Stimulated activated CD4-positive, alpha-beta T cell treated with anti-CD3 and anti-CD28 coated beads, Interleukin-2, amount 100 ng/mL, for 4 hours (primary cell): Measurements from ENCODE around the gene CABLES2.

Experiments
- DNase-seq: peaks from one replicate; pipeline ENCODE4 v3.0.0-alpha.2; 2020; ENCODE audit warnings: low read depth

Gene CABLES2

DNA sequence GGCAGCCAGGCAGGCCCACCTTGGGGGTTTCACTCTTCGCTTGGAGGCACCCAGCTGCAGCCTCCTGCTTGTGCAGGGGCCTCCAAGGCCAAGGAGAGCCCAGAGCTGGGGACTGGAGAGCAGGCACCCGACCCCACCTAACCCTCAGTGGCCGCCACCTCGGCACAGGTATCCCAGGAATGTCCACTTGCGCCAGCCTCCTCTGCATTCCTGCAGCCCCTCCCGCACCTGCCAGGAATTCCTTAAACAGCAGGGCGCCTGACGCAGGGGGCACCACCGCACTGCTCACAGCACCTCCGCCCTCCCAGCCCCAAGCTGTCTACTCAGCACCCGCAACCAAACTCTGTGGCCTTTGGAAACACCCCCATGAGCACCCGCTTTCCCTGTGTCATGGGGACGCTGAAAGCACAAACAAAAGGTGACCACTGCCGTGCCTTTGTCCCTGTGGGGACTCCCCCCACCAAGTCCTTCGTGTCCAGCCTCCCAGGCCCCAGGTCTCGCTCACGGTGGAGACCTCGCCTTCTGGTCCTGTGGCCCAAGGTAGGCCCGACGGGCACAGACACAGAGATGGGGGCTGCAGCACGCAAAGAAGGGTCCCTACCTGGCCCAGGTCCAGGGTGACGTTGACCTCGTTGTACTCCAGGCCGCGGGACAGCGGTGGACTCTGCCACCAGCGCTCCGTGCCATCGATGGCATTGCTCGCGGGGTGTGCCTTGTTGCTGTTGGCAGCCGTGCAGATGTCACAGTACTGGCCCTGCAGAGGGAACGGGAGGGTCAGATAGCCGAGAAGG is 45.1 kb downstream of the CABLES2 start:
- DNase-seq = no peak

DNA sequence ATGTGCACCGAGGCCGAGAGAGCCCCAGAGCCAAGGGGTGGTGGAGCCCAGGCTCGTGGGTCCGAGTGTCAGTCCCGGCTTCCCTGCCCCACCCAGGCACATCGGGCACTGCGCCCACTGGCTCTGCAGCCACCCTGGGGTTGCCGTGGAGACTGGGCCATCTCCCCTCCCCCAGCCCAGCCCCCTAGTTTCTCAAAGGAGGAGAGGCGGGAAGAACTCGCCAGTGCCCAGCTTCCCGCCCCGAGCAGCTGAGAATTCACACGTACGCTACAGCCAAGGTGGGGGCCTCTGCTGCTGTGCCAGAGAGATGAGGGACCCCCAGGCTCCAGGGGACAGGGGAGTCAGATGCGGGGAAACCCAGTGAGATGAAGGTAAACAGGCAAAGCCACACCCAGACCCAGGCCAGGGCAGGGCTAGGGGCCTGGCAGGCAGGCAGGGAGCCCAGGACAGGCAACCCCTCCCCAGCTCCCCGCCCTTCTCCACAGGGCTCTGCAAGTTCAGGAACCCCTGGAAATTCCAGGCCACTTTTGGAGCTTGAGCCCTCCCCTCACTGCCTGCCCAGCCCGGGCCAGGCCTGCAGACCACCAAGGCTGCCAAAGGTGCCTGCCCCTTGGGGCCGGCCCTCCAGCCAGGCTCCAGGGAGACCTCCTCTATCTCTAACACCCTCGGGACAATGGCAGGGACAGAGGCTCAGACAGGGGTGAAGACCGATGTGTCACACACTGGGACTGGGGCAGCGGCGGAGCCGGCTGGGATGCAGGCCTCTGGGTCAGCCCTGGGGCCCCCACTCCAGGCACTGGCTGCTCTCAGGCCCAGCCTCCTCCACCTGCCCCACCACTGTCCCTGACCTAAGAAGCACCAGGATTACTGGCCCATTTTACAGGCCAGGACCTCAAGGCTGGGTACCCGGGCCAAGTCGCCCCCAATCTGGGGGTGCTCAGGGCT is 46.0 kb downstream of the CABLES2 start:
- no peak for DNase-seq

DNA sequence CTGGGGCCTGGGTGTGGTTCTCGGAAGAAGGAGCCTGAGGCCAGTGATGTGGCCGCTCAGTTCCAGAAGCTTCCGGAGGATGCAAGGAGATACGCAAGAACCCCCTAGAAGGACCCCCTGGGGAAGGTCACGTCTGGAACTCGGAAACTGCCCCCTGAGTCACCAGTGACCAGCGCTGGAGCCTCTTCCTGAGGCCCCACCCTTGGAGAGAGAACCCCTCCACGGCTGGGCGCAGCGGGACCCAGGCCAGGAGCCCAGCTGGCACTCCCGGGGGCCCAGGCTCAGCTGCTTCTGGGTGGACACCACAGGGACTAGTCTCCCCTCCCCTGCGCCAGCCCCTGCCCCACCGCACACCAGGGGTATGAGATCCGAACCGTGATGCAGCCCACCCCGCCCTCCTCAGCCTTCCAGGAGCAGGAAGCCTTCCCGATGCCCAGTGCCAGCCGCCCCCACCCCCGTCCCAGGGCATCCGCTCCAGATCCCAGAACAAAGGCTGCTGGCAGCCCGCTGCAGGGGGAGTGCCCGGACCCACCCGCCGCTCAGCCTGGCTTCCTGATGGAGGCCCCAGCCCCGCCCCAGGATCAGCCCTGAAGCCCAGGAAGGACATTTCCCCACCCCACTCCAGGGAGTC is 47.5 kb downstream of the CABLES2 start:
- DNase-seq = no peak

DNA sequence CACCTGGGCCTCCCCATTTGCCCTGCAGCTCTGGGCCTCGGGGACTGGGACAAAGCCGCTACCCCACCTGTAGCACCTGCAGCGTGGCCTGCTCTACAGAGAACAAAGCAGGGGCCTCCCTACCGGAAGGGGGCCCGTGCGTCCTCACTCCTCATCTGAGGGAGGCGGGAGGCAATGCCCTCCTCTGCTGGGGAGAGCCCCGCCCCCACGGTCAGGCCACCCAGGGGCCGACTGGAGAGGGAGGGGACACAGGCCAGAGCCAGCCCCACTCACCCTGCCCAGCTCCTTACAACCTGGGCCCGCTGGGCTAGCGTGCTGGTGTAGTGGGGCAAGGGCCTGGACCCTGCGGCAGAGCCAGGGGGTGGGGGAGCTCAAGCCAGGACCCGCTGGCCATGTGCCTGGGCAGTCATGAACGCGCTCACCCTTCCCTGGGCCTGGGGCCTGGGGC is 48.0 kb downstream of the CABLES2 start:
- DNase-seq = no peak

DNA sequence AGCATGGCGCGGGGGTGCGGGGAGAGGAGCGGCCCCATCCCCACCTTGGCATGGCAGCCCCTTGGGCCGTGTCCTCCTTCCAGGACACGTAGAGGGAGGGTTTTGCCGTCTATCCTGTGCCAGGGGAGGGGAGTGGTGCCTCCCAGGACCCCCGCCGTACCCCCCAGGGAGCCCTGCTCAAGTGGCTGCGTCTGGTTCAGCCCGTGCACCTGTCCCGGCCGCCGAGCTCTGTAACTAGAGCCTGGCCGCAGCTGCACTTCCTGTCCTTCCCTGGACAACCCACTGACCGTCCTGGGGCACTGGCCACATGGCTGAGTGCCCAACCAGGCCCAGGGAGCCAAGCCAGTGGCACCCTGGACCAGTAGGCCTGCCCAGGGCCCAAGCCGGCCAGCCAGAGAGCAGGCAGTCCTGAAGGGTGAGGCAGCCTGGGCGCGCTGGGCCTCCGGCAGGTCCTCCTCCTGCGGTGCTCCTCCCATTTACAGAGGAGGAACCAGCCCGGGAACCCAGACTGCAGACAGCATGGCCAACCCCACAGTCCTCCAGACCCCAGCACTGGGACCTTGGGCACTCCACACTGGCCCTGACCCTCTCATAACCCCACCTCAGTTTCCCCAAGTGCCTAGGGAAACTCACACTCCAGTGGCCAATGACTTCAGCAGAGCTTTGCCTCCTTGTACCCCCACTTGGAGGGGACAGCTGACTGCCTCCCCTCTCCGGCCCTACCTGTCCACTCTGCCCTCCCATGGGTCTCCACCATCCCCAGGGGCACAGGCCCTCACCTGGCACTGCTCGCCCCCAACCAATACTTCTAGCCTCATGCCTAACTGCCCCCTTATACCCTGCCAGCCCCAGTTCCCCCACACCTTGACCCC is 48.7 kb downstream of the CABLES2 start:
- no peak for DNase-seq

DNA sequence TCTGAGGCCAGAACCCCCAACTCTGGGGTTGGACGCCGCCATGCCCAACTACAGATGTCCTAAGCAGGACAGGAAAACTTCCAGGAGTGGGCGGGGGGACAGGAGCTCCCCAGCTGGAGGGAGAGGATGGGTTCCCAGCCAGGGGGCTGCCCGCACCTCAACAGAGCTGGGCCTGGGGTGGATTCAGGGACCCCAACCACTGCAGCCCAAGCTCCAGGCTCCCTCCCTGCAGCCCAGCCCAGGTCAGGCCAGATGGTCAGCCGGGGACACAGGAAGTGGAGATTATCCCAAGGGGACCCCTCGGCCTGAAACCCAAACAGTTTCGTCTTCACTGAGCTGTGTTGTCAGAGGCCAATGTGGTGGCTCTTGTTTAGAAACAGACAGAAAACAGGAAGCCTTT is 49.4 kb downstream of the CABLES2 start:
- DNase-seq = no peak

DNA sequence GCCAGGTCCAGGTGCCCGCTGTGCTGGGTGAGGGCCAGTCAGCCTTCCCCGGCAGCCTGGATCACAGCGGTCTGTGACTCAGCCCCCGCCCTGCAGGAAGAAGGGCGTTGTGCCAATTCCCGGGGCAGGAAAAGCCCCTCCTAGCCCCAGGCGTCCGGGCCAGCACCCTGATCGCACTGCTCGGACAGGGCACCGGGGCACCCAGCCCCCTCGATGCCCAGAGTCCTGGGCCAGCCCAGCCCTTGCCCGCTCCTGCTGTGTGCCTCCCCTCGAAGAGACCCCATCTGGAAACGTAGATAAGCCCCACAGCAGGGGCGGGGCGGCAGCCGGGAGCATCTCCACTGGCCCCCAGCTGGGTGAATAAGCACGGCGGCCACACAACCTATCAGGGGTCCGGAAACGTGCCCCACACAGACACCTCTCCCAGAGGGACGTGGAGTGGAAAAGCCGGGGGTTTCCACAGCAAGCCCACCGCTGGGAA is 49.9 kb downstream of the CABLES2 start:
- DNase-seq = no peak

DNA sequence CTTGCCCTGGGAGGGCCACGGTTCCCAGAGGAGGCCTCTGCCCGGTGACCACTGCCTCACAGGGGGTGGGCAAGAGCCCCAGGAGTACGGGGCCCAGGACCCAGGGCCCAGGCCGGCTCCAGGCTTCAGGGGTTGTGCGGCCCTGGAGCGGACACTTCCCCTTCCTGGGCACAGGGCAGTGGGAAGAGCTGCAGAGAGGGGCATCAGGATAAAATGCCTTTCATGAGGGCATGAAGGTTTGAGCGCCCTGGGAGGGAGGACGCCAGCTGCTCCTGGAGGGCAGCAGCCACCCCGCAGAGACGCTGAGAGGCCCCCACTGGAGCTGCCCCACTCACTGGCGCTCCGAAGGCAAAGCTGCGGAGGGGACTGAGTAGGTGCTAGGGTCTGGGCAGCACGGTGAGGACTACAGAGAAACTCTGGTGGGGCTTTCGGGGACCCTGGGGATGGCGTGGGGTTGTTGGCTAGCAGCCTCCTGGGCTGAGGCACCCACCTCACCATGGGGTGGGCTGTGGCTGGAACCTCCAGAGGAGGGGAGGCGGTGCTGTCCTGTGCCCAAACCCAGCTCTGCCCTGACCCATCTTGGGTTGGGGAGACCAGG is 50.4 kb downstream of the CABLES2 start:
- no peak for DNase-seq

DNA sequence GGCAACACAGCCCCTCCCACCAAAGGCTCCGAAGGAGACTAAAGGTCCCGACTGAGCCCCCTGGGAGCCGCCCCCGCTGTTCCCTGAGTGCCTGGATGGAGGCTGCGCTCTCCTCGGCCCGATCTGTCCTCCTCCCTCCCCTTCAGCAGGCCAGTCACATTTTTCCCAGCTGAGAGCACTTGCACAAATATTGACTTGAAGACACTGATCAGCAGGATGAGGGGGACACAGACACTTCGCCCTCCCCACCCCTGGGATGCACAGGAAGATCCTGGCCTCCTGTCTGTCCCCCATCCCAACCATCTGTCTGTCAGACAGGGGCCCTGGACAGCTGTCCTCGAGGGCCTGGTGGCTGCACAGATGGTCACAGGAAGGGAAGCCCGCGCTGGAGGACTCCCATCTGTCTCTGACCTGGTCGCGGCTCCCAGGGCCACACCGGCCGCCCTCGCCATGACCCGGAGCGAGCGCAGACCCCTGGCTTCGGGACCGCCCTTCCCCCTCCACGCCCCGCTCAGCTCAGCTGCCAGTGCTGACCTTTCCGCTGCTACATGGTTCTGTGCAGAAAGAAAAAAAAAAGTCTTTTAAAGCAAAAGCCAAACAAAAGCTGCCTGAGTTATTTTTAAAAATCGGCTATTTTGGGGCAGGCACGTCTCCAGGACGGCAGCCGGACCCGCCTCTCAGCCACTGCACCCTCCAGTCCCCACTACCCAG is 51.1 kb downstream of the CABLES2 start:
- no peak for DNase-seq

DNA sequence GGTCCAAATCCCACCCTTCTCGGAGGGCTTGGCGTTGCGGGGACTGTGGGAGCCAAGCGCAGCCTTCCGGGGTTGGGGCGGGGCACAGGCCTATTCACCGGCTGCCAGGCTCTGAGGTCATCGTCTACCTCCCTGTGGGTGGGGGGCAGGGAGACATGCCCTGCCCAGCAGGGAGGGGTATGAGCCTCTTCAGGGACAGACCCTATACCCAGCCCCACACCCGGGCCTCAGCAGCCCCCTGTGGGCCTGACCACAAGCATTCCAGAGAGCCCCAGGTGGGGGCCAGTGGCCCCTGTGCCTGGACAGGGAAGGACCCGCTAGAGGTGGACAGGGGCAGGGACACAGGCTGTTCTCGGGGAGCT is 51.6 kb downstream of the CABLES2 start:
- DNase-seq = no peak

DNA sequence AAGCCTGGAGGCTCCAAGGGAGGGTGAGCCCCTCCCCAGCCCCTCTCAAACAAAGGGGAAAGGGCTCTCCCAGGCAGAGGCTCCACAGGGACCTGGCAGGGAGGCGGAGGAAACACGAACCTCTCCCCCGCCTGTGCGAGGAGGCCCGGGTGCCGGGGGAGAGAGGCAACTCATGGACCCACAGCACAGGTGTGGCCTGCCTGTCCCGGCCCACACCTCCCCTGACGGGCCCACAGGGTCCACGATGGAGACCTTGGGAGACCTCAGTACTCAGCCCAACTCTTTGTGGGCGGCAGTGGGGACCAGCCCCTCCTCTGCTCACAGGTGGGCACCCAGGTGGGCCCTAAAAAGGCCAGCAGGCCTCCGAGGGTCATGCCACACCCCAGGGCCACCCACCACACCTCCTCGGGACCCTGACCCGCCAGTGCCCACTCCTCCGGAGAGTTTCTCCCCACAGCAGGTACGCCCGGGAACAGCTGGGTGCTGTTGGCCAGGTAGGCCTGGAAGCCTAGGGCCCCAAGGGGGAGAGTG is 52.2 kb downstream of the CABLES2 start:
- DNase-seq = no peak

DNA sequence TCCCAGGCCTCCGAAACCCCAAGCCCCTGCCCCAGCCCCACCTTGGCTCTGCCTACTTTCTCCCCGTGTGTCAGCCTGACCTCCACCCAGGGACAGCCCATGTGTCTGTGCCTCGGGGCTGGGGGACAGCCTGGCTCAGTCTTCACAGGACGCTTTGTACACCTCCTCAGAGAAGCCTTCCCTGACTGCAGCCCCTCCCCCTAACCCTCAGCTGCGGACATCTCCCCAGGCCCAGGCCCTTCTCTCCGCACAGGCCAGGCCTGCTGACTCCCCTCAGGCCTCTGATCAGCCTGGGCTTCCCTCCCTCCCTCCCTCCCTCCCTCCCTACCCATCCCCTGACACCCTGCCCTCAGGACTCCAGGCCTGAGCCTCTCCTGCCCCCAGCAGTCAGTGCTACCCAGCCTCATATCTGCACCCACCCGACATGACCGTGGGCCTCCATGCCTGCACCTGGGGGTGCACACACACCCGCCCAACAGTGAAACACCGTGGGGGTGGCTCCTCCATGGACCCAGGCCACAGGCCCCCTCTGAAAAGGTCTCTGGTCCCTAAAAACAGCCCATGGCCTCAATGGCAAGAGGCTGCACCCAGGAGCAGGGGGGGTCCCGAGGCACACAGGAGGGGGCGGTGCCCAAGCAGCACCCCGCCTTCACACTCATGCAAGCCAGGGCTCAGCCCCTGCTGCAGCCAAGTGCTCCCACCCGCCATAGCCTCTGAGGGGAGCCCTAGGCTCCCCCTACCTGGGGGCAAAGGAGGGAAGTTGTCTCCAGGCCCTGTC is 52.9 kb downstream of the CABLES2 start:
- DNase-seq = no peak

DNA sequence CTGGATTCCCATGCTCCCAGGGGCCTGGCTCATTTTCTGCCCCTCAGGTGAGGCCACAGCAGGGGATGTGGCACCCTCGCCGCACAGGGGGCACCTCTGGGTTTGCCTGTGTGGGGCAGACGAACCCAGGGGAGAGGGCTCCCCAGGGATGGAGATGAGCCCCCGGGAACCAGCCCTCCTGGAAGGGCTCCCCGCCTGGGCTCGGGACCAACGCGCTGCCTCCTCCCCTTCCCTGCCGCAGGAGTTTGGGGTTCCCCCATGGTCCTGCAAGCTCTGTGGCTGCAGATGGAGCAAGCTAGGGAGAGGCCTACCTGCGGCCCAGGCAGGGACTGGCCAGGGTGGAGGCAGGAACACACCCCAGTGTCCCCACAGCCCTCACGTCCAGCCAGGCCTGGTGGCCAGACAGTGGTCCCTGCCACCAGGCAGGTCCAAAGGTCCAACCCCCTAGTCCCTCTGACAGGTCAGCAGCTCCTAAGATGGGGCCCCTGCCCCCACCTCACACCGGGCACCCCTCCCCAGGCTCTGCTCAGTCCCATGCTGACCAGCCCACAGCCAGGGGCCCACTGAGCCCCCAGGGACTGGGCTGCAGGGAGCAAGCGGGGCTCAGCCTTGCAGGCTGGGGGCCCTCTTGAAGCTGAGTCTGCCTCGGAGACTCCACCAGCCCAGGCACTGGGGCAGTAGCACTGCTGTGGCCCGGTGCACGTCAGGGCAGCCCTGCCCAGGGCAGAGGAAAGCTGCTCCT is 53.6 kb downstream of the CABLES2 start:
- DNase-seq = no peak

DNA sequence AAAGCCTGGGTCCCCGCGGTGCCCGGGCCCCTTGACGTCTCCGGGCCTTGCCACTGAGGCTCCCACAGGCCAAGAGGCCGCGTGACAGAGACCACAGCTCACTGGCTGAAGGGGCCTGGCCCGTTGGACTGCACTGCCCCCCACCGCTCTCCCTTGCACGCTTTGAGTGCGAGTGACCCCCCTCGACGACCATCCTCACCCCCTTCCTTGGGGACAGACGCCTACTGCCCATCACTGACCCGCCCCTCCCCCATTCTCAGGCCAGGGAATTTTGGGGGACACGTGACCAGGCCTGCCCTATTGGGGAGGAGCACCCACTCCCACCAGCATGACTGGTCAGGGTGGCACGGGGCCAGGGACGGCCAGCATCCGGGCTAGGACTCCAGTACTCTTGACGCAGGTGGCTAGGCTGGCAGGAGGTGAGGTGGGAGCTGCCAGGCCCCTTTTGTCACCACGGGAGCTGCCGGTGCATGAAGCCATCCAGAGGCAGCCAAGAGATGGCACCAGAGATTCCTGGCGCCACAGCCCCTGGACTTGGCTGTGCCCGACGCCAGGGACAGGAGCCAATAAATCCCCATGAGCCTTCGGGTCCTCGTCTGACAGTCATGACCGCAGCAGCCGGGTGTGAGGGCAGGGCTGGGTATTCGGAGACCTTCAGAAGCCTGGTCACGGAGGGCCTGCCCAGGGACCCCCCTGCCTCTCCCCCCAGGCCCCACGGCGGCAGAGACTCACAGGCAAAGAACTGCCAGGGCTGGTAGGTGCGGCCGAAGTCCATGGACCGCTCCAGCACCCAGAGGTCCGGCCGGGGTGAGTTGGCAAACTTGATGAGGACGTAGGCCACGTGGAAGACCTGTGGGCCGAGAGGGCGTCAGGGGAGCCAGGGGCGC is 54.4 kb downstream of the CABLES2 start:
- no peak for DNase-seq

DNA sequence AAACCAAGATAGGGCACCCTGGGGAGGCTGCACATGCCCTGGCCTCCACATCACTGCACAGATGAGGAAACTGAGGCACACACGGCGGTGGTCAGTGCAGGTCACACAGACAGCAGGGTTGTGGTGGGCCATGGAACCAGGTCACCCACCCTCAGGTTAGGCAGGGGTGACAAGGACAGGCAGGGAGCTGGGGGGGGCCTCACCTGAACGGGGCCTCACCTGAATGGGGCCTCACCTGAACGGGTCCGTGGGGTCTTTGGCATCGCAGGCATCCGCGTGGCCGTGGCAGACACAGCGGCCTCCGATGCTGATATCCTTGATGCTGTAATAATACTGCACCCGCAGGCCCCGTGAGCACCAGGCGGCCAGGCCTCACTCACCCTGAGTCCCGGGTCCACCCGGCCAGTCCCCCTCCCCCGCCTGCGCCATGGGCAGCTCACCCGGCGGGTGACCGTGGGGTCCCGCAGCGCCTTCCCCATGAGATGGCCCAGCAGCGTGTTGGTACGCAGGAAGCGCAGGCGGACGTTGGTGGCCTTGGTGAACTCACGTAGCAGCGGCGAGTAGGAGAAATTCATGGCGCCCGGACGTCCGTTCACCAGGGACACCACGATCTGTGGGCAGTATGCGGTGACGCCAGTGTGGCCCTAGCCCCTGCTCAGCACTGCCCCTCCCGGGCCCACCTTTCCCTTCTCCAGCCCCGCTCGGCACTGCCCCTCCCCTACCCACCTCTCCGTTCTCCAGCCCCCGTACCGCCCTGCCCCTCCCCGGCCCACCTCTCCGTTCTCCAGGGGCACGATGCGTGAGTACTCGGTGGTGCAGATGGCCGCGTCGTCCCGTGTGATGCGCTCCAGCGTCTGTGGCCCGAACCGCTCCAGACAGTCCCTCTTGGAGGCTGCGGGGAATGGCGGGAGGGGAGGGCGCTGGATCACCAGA is 55.4 kb downstream of the CABLES2 start:
- no peak for DNase-seq

DNA sequence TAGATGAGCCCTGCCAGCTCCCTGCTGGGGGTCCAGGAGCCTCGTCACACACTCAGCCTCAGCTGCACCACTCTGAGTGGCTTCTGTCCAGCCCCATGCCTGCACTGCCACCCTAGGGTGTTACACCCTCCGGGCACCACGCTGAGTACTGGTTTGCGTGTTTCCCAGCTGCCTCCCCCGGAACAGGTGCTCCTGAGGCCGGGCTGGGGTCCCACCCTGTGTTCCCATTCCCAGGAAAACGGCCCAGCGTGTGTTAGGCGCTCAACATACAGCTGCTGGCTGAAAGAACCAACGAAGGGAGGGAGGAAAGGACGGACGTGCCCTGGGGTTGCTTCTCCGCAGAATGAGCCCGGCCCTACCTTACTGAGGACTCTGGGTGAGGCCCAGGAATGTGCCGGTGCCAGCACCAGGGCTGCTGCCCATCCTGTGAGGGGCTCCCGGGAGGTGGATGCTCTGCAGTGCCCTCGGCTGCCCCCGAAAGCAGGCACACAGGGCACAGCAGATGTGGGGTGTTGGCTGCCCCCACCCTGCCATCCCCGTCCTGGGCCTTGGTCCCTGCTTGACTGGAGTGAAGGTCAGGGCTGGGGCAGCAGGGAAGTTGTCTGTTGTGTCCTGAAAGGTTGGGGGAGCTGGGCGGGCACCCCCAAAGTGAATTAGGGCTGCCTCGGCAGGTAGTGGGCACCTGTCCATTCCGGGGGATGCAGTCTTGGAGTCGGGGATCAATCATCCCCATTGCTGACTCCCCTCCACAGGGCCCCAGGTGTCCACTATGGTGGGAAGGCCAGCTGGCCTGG is 56.3 kb downstream of the CABLES2 start:
- no peak for DNase-seq
